DMS114 treated with DMSO at 0.1 percent for 48 hours (cell line): Measurements from ENCODE around the gene AADACL4.
"Not testable (repeated sequence)": the region's sequence is repeated elsewhere in the genome, so short reads cannot be mapped to it uniquely, and the experiment has no call there.

Experiments used
- DNase-seq: peaks from one replicate; lab custom pipeline; 2025; ENCODE audit not compliant: unreplicated experiment; lab: John Stamatoyannopoulos, UW

Gene AADACL4

DNA sequence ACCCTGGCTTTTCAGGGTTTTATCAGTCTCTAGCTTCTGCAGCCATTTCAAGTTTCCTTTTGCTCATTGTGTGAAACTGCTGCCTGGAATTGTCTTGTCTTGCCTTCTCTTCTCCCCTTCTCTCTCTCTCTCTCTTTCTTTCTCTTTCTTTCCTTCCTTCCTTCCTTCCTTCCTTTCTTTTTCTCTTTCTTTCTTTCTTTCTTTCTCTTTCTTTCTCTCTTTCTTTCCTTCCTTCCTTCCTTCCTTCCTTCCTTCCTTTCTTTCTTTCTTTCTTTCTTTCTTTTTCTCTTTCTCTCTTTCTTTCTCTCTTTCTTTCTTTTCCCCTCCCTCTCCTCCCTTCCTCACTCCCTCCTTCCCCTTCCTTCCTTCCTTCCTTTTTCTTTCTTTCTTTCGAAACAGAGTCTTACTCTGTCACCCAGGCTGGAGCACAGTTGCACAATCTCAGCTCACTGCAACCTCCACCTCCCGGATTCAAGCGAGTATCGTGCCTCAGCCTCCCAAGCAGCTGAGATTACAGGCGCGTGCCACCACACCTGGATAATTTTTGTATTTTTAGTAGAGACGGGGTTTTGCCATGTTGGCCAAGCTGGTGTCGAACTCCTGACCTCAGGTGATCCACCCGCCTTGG lies 14.1 kb downstream of the AADACL4 start:
- DNase-seq = not testable (repeated sequence)

DNA sequence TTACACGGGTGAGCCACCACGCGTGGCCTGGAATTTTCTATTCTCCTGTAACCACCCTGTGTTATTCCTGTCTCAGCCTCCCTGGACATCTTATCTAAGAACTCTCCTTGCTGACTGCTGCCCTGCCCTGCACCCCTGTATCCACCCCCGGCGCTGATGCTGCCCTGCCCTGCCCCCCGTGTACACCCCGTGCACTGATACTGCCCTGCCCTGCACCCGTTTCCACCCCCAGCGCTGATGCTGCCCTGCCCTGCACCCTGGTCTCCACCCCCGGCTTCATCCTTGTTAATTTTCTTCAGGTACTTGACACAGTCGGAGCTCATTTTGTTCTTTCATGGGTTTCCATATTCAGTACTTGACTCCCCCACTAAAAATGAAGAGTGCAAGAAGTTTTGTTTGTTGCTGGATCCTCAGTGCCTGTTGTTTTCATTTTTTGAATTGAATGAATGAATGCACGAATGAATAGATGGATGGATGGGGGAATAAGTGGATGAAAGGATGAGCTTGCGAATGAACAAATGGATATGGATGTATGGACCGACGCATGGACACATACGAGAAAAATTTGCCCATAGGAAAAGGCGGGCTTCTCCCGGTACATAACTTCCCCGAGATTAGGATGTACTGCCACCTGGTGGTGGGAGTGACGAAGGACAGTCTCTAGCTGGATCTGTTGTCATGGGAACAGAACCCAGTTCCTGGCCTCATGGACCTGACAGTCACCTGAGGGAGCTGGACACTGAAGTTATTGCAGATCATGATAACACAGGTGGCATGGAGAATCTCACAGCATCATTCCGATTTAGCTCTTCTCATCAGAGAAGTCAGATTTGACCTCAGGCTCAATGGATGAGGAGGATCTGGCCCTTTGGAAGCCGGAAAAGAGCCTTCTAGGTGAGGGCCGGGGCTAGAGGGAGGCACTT lies 14.9 kb downstream of the AADACL4 start:
- peak; percentile 62 for DNase-seq

- no peak for DNase-seq
Observed at GRCh38 chr1:12661606-12662219, 17.8 kb downstream of the AADACL4 start.

GRCh38 chr1:12662556-12662955 lies 18.7 kb downstream of the AADACL4 start:
- no peak for DNase-seq

- DNase-seq = no peak
Observed at GRCh38 chr1:12665511-12665910, 21.6 kb downstream of the AADACL4 start.

DNA sequence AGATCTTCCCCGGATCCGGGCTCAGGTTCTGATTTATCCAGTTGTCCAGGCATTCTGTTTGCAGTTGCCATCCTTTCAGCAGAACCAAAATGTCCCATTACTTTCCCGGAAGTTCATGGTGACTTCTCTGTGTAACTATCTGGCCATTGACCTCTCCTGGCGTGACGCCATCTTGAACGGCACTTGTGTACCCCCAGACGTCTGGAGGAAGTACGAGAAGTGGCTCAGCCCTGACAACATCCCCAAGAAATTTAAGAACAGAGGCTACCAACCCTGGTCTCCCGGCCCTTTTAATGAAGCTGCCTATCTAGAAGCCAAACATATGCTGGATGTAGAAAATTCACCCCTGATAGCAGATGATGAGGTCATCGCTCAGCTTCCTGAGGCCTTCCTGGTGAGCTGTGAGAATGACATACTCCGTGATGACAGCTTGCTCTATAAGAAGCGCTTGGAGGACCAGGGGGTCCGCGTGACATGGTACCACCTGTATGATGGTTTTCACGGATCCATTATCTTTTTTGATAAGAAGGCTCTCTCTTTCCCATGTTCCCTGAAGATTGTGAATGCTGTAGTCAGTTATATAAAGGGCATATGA lies 22.4 kb downstream of the AADACL4 start:
- no peak for DNase-seq

- no peak for DNase-seq
Observed at GRCh38 chr1:12669529-12670068, 25.7 kb downstream of the AADACL4 start.

DNA sequence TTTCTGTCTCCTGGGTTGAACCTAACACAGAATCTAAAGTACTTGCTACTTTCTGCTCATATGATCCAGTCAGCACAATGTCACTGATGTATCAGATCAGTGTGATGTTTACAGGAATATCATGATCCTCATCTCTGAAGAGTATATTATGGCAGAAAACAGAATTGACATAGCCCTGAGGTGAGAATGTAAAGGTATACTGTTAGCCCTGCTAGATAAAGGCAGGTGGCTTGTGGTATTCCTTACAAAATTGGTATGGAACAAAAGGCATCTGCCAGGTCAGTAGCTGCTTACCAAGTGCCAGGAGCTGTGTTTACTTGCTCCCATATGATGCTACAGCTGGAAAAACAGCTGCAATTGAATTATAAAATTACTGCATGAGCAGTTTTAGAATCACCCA lies 30.5 kb downstream of the AADACL4 start:
- no peak for DNase-seq

- DNase-seq = not testable (repeated sequence)
Observed at GRCh38 chr1:12676122-12676521, 32.2 kb downstream of the AADACL4 start.

- no peak for DNase-seq
Observed at GRCh38 chr1:12677565-12677964, 33.7 kb downstream of the AADACL4 start.

- no peak for DNase-seq
Observed at GRCh38 chr1:12678350-12678749, 34.5 kb downstream of the AADACL4 start.

- DNase-seq = no peak
Observed at GRCh38 chr1:12678820-12679219, 34.9 kb downstream of the AADACL4 start.

DNA sequence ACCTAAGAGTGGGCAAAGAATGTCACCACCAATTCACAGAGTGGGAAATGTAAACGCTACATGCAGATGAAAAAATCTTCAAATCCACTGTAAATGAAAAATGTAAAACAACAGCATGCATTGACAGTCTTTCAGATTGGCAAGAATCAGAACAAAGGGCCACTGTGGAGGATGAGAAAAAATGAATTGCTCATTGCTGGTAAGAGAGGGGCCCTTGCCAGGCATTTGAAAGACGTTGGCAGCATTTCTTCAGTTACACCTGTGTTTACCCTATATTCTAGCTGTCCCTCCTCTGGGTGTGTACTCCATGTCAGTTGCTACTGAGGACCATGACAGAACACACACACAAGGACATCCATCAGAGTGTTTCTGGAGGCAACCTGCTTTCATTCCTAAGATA lies 46.3 kb downstream of the AADACL4 start:
- no peak for DNase-seq

- DNase-seq = no peak
Observed at GRCh38 chr1:12692967-12693782, 49.3 kb downstream of the AADACL4 start.

- DNase-seq = no peak
Observed at GRCh38 chr1:12696658-12697057, 52.8 kb downstream of the AADACL4 start.

GRCh38 chr1:12697397-12697796 lies 53.5 kb downstream of the AADACL4 start:
- DNase-seq = no peak

- no peak for DNase-seq
Observed at GRCh38 chr1:12703821-12704451, 60.1 kb downstream of the AADACL4 start.

DNA sequence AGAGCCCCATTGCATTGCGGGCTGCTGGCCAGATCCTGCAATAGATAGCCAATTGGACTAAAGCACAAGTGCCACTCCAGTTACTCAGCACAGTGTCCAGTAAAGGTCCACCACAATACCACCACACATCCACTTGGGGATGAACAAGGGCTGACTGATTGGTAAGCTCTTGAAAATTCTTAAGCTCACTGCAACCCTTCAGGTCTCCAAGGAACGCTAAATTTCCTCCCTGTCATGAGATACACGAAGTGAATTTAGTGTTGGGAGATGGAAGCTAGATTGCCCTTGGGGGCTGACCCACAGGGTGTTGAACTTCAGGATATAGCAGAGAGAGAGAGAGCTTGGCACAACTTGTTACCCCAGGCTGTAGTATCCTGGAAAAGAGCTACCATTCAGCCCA lies 62.2 kb downstream of the AADACL4 start:
- no peak for DNase-seq

DNA sequence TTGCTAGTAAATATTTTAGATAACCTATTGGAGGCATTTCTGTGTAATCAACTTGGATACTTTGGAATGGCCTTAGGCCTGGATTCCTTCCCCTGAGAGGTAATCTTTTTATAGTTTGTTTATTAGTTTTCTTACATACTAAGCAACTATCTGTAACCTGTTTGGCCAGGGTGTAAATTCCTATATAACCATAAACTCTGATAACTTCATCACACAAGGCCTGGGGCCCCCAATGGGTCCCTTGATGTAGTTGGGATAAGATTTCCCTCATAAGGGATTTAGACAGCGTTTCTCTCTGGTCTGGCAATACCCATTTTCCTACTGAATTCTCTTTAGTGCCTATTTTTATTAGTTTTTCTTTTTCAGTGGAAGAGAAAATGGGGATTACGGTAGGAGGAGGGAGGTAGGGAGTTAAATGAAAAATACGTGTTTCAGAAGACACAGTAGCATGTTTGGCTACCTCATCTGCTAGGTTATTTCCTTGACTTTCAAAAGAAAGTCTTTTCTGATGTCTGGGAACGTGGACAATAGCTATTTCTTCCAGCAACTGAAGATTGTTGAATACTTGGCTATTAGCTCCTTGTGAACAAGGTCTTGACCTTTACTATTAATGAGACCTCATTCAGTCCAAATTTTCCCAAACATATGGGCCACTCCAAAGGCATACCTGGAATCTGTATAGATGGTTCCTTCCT lies 64.7 kb downstream of the AADACL4 start:
- DNase-seq = no peak
